AG10803 (cell line): ENCODE measurements around the gene ARID1B.
A peak's percentile ranks its signal among the peaks of the same experiment; 100 is the strongest.

Experiments used
- DNase-seq: peaks from one replicate; pipeline ENCODE4 v3.0.0; 2010; ENCODE audit warnings: low read depth
- H3K4me3 ChIP-seq: 2 replicates; pipeline ENCODE4 v1.5.1; 2011; ENCODE audit warnings: mild to moderate bottlenecking, low read length, control low read depth
- TF ChIP-seq, protein P1 (sequence below): conservative IDR thresholded peaks from 2 replicates; pipeline ENCODE4 v1.5.1; 2011; ENCODE audit warnings: mild to moderate bottlenecking, low read length, control low read depth, inconsistent platforms

Gene ARID1B

GRCh38 chr6:157046776-157047175, 269.6 kb downstream of the ARID1B start:
- TF ChIP-seq, protein P1, sequence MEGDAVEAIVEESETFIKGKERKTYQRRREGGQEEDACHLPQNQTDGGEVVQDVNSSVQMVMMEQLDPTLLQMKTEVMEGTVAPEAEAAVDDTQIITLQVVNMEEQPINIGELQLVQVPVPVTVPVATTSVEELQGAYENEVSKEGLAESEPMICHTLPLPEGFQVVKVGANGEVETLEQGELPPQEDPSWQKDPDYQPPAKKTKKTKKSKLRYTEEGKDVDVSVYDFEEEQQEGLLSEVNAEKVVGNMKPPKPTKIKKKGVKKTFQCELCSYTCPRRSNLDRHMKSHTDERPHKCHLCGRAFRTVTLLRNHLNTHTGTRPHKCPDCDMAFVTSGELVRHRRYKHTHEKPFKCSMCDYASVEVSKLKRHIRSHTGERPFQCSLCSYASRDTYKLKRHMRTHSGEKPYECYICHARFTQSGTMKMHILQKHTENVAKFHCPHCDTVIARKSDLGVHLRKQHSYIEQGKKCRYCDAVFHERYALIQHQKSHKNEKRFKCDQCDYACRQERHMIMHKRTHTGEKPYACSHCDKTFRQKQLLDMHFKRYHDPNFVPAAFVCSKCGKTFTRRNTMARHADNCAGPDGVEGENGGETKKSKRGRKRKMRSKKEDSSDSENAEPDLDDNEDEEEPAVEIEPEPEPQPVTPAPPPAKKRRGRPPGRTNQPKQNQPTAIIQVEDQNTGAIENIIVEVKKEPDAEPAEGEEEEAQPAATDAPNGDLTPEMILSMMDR: no peak
- DNase-seq: peak; percentile 71
- no peak overlapping the region for H3K4me3 ChIP-seq

DNA sequence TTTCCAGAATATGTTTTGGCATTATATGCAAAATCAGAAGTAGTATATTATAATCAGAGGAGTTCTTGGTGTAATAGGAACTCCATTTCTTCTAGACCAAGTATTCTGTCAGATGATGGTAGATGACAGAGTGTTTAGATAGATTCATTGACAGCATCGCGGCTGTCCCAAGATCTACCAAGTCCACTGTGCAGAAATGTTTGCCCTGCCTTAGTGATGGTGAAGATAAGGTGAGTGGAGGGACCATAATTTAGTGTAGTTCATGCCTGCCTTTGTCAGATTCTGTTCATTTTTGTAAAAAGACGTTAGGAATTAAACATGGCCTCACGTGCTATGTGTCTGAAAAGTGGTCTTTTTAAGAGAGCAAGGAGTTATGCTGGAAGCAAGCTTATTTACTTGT, 270.1 kb downstream of the ARID1B start:
- no peak for DNase-seq
- TF ChIP-seq, protein P1: no peak
- H3K4me3 ChIP-seq: no peak overlapping the region

- TF ChIP-seq, protein P1: no peak
- no peak overlapping the region for H3K4me3 ChIP-seq
- DNase-seq: peak; percentile 57
These were observed 270.8 kb downstream of the ARID1B start for GRCh38 chr6:157047951-157048350.

DNA sequence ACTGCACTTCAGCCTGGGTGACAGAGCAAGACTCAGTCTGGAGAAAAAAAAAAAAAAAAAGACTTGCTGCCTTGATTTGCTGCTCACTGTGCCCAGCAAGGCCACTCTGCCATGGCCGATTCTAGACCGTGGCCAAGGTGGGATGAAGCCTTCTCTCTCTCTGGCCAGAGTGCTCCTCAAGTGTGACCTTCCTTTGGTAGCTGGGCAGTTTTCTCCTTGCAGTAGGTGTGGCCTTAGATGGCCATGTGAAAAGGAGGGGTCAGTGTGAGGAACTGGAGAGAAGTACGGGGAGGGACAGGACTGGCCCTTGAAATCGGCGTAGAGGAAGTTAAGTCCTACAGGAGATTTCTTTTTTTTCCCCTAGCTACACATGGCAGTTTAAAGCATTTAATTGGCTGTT, 272.0 kb downstream of the ARID1B start:
- DNase-seq: no peak
- no peak overlapping the region for H3K4me3 ChIP-seq
- TF ChIP-seq, protein P1: no peak

- no peak for DNase-seq
- TF ChIP-seq, protein P1: no peak
- no peak overlapping the region for H3K4me3 ChIP-seq
These were observed 273.5 kb downstream of the ARID1B start for GRCh38 chr6:157050537-157051265.

GRCh38 chr6:157054531-157054979, 277.4 kb downstream of the ARID1B start:
- H3K4me3 ChIP-seq: no peak overlapping the region
- DNase-seq: no peak
- TF ChIP-seq, protein P1: no peak

GRCh38 chr6:157055863-157056262, 278.7 kb downstream of the ARID1B start:
- TF ChIP-seq, protein P1: no peak
- no peak for DNase-seq

More at GRCh38 chr6:157055863-157056262, 278.7 kb downstream of the ARID1B start:
- no peak overlapping the region for H3K4me3 ChIP-seq
